ENCODE data around the gene LPIN1. TPM values are rescaled to one million over a fixed set of nuclear protein-coding genes. Genes with fewer than 3 reads are reported as not detected.
A peak's percentile ranks its signal among the peaks of the same experiment; 100 is the strongest.

Gene LPIN1
- total RNA-seq, 1 donor from 2014 or later: 13.8 TPM

GRCh38 chr2:11775384-11775783, 29.0 kb downstream of the LPIN1 start:
- H3K27ac ChIP-seq: no peak overlapping the region
- intact Hi-C loops (cut with DNase I): no loop called here
- DNase-seq (ENCODE audit: low spot score in 2 of 2): no peak
- no peaks in the 10 kb centered on the region for H3K27me3 ChIP-seq
- H3K9me3 ChIP-seq: no peaks in the 10 kb centered on the region
- H3K4me1 ChIP-seq: peaks cover 3 to 4% of the 10 kb centered on the region in 2 donors
- TF ChIP-seq CTCF (IDR thresholded peaks at IDR 0.05): no peak
- peaks cover 26 to 51% of the 10 kb centered on the region in 2 donors for H3K36me3 ChIP-seq
- no peak overlapping the region for H3K4me3 ChIP-seq

GRCh38 chr2:11777066-11777782, 30.8 kb downstream of the LPIN1 start:
- H3K9me3 ChIP-seq: no peaks in the 10 kb centered on the region
- TF ChIP-seq CTCF (IDR thresholded peaks at IDR 0.05): no peak
- no peak overlapping the region for H3K4me3 ChIP-seq
- H3K4me1 ChIP-seq: peaks cover 3 to 4% of the 10 kb centered on the region in 2 donors
- H3K27me3 ChIP-seq: no peaks in the 10 kb centered on the region
- no peak for DNase-seq (ENCODE audit: low spot score in 2 of 2)
- peaks cover 33 to 42% of the 10 kb centered on the region in 2 donors for H3K36me3 ChIP-seq
- no peak overlapping the region for H3K27ac ChIP-seq
- intact Hi-C loops (cut with DNase I): no loop called here

- intact Hi-C loops (cut with DNase I): loop anchor here (2.0 kb wide), 1 partner anchor 31 kb away; the partner anchor contains the start of gene LPIN1
- H3K27me3 ChIP-seq: no peaks in the 10 kb centered on the region
- no peak for TF ChIP-seq CTCF (IDR thresholded peaks at IDR 0.05)
- H3K4me3 ChIP-seq: no peak overlapping the region
- peaks cover 3 to 4% of the 10 kb centered on the region in 2 donors for H3K4me1 ChIP-seq
- no peaks in the 10 kb centered on the region for H3K9me3 ChIP-seq
- H3K36me3 ChIP-seq: peaks cover 39 to 45% of the 10 kb centered on the region in 2 donors
- H3K27ac ChIP-seq: no peak overlapping the region
- DNase-seq (ENCODE audit: low spot score in 2 of 2): no peak
Measured at GRCh38 chr2:11777886-11778415, 31.5 kb downstream of the LPIN1 start.

- Histone ChIP-seq H3K36me3 (peaks cover 40 to 45% of the 10 kb centered on the region in 2 donors), H3K9me3 (no peaks in the 10 kb centered on the region), H3K27ac (no peak overlapping the region), H3K27me3 (no peaks in the 10 kb centered on the region), H3K4me1 (peaks cover 3 to 4% of the 10 kb centered on the region in 2 donors), H3K4me3 (no peak overlapping the region)
- TF ChIP-seq CTCF (IDR thresholded peaks at IDR 0.05): no peak
- intact Hi-C loops (cut with DNase I): loop anchor here (2.0 kb wide), 1 partner anchor 32 kb away; the partner anchor contains the start of gene LPIN1
- DNase-seq (ENCODE audit: low spot score in 2 of 2): no peak
Measured at GRCh38 chr2:11778416-11778815, 32.0 kb downstream of the LPIN1 start.

GRCh38 chr2:11778923-11779757, 32.7 kb downstream of the LPIN1 start:
- Histone ChIP-seq H3K4me3 (no peak overlapping the region), H3K4me1 (peaks cover 3 to 4% of the 10 kb centered on the region in 2 donors), H3K27me3 (no peaks in the 10 kb centered on the region), H3K27ac (no peak overlapping the region), H3K9me3 (no peaks in the 10 kb centered on the region), H3K36me3 (peaks cover 39 to 43% of the 10 kb centered on the region in 2 donors)
- DNase-seq (ENCODE audit: low spot score in 2 of 2): peak in 1 of 2 donors; percentile 79
- peak; percentile 94 to 99 (median 94) for TF ChIP-seq CTCF (IDR thresholded peaks at IDR 0.05)
- intact Hi-C loops (cut with DNase I): loop anchor here (1.0 to 2.0 kb wide), 3 partner anchors 32 to 301 kb away; partner anchors contain the start of gene LPIN1

Measured in ascending aorta (tissue), 2 donors.